Heart left ventricle (tissue), 13 donors: ENCODE results near the gene ZCRB1.

ENCODE experiments used
- POLR2A ChIP-seq, 2 donors: fragments of 450-650 bp; IDR thresholded peaks; one replicate each; pipeline ENCODE4 v1.6.1; 2017; ENCODE audit warnings: antibody characterized with exemption in 2 of 2, mild to moderate bottlenecking in 2 of 2, moderate library complexity in 2 of 2
- TF ChIP-seq, protein P1 (sequence below), 12 donors: fragments of 200-600 bp; sonication (generic) in 4 of 12; IDR thresholded peaks; one replicate each; pipeline versions ENCODE4 v1.5.0 to v1.8.0; 2018 to 2022; ENCODE audit warnings: antibody characterized with exemption in 12 of 12, mild to moderate bottlenecking in 5 of 12
- donor health status: ischemic (EF 13 %, LVEDD 7.1; RV severe dilation, severe dysfunction).
- donor health status: DM: no; HTN: yes; CAD: no.
- donor health status: DM: no; HTN: no; CAD: no.
- donor health status: ischemic (EF 25% LVEDD 6.9; RV normal size, moderate dysfunction).
- donor health status: ischemic (EF 25% LVEDD 5.7; RV mildly dilated, moderate dysfunction).
- donor health status: ischemic (EF 35%, LVEDD 5.7; RV mildly dilated, moderate dysfunction).
- donor health status: nonischemic (EF 11% LVEDD 7.7; RV severe dilation, severe dysfunction).
- donor health status: DM: yes; HTN: yes; CAD: no.
- donor health status: PGD.
- donor health status: ischemic (EF 29% LVEDD 5.4; RV normal size, mild dysfunction).
- donor health status: nonischemic (EF 23%, LVEDD 6.1; RV moderate dilation, normal function).

DNA sequence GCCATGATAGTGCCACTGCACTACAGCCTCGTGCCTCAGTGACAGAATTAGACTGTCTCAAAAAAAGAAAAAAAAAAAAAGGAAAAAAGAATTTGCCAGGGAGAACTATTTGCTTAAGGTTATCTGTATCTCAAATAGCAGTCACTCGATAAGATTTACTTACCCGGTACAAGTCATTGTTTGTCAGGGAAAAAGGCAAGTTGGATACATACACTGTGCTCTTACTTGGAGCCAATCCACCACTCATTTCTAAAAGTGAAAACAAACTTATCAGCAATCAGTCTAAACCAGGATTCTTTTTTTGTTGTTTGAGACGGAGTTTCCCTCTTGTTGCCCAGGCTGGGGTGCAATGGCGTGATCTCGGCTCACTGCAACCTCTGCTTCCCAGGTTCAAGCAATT, 2.0 kb downstream of the ZCRB1 start:
- TF ChIP-seq, protein P1, sequence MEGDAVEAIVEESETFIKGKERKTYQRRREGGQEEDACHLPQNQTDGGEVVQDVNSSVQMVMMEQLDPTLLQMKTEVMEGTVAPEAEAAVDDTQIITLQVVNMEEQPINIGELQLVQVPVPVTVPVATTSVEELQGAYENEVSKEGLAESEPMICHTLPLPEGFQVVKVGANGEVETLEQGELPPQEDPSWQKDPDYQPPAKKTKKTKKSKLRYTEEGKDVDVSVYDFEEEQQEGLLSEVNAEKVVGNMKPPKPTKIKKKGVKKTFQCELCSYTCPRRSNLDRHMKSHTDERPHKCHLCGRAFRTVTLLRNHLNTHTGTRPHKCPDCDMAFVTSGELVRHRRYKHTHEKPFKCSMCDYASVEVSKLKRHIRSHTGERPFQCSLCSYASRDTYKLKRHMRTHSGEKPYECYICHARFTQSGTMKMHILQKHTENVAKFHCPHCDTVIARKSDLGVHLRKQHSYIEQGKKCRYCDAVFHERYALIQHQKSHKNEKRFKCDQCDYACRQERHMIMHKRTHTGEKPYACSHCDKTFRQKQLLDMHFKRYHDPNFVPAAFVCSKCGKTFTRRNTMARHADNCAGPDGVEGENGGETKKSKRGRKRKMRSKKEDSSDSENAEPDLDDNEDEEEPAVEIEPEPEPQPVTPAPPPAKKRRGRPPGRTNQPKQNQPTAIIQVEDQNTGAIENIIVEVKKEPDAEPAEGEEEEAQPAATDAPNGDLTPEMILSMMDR (IDR thresholded peaks at IDR 0.05), result no peak
- no peak for TF ChIP-seq POLR2A (IDR thresholded peaks at IDR 0.05)
